Posterior vena cava (tissue), 2 donors: ENCODE results near the gene CEACAM7. TPM values are rescaled to one million over a fixed set of nuclear protein-coding genes. Genes with fewer than 3 reads are reported as not detected.
A peak's percentile ranks its signal among the peaks of the same experiment; 100 is the strongest.
"Not testable (repeated sequence)": the region's sequence is repeated elsewhere in the genome, so short reads cannot be mapped to it uniquely, and the experiment has no call there.

ENCODE experiments used
- DNase-seq: peaks from one replicate; pipeline ENCODE4 v3.0.0-alpha.2; 2020; ENCODE audit warnings: low spot score
- intact Hi-C, 2 donors: fragments of 100-400 bp; cut with DNase I; formaldehyde crosslinking; loops; one replicate each; pipeline versions ENCODE4 v1.14.1 to v1.14.2; 2022 to 2023
- total RNA-seq, 2 donors: library from RNA; stranded (reverse); fragmentation: NEBNext Ultra II Directional; extraction: Animal tissue kit (Norgen Biotek cat#: 25700); gene quantifications; one replicate each; pipeline ENCODE4 v1.2.1, GENCODE V29; 2021
- donor health status: DM: yes; HTN: yes; CAD: no.
- donor health status: DM: yes; HTN: yes; CAD: no.

Gene CEACAM7
- total RNA-seq, 2 donors from 2014 or later, result not detected

DNA sequence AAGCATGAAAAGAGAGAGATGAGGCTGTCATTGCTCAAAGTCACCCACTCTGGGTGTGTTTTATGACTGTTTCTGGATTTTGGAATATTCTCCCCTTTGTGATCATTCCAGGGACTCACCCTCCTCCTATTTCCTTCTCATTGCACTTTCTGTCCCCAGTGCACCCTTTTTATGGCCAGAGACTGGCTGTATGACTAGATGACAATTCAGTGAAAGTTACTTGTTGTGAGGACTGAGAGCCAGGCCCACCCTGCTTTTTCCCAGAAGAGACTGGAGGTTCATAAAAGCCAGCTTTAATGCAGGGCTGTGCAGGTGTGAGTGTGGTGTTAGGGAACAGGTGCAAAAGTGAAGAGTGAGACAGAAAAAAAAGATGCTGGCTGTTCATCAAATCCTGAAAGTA is 17.3 kb downstream of the CEACAM7 start:
- DNase-seq, result no peak
- intact Hi-C loops, result loop anchor here in 1 of 2 donors (5.0 kb wide), 1 partner anchor 733 kb away; no protein-coding TSS in a partner anchor

DNA sequence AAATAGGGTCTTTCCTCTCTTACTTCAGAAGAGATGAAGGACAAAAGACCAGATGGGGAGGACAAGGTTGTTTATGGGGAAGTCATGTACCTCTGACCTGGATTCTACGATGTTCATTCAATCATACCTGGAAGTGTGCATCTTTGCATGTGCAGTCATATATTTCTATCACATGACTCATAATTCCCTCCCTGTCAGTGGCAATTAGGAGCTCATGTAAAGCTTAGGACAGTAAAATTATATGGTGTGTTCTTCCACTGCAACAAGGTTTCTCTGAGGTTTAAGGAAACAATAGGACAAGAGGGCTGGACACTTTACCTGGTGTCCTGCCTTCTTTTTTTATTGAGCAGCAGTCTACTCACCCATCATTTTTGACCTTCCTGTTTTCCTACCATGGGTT is 19.8 kb downstream of the CEACAM7 start:
- DNase-seq, result no peak
- intact Hi-C loops, result no loop called here

DNA sequence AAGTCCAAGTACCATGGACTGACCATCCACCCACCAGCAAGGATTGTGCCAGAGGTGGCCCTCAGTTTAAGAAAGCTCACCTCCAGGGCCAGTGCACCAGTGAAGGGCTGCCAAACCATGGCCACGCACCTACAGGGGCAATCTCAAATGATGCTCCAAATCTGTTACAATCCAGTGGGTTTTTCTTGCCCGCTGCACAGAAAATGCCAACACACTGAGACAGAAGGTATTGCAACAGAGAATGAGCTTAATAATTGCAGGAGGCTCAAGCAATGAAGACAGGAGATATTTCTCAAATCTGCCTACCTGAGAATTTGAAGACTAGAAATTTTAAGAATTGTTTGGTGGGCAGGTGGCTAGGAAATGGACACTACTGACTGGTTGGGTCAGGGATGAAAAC is 22.0 kb downstream of the CEACAM7 start:
- intact Hi-C loops, result no loop called here
- no peak for DNase-seq

DNA sequence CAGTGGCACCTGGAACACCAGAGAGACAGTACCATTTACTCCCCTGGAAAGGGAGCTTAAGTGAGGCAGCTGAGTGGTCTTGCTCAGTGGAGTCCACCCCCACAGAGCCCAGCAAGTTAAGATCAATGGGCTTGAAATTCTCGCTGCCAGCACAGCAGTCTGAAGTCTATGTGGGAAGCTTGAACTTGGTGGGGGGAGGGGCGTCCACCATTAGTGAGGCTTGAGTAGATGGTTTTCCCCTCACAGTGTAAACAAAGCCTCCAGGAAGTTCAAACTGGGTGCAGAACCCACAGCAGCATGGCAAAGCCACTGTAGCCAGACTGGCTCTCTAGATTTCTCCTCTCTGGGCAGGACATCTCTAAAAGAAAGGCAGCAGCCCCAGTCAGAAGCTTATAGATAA is 30.9 kb downstream of the CEACAM7 start:
- intact Hi-C loops, result no loop called here
- no peak for DNase-seq

DNA sequence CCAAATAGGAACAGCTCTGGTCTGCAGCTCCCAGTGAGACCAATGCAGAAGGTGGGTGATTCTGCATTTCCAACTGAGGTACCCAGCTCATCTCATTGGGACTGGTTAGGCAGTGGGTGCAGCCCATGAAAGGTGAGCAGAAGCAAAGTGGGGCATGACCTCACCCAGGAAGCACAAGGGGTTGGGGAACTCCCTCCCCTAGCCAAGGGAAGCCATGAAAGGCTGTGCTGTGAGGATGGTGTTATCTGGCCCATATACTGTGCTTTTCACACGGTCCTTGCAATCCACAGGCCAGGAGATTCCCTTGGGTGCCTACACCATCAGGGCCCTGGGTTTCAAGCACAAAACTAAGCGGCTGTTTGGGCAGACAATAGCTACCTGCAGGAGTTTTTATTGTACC is 31.3 kb downstream of the CEACAM7 start:
- DNase-seq, intact Hi-C loops: not testable (repeated sequence)

GRCh38 chr19:41652250-41652649 is 35.8 kb downstream of the CEACAM7 start:
- intact Hi-C loops, result no loop called here

DNA sequence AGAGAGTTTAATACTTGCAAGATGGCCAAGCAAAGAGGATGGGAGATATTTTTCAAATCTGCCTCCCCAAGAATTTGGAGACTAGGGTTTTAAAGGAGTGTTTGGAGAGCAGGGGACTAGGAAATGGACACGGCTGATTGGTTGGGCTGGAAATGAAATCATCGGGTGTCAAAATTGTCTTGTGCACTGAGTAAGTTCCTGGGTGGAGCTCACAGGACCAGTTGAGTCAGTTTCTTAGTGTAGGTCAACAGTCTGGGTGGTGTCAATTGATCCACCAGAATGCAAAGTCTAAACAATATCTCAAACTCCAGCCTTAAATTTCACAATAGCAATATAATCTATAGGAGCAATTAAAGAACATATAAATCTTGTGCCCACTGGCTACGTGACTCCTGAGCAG is 38.2 kb downstream of the CEACAM7 start:
- intact Hi-C loops, result no loop called here
- DNase-seq, result no peak

More at GRCh38 chr19:41652250-41652649, 35.8 kb downstream of the CEACAM7 start:
- DNase-seq, result no peak

GRCh38 chr19:41646589-41647204 is 41.4 kb downstream of the CEACAM7 start:
- intact Hi-C loops, result no loop called here
- DNase-seq, result no peak

DNA sequence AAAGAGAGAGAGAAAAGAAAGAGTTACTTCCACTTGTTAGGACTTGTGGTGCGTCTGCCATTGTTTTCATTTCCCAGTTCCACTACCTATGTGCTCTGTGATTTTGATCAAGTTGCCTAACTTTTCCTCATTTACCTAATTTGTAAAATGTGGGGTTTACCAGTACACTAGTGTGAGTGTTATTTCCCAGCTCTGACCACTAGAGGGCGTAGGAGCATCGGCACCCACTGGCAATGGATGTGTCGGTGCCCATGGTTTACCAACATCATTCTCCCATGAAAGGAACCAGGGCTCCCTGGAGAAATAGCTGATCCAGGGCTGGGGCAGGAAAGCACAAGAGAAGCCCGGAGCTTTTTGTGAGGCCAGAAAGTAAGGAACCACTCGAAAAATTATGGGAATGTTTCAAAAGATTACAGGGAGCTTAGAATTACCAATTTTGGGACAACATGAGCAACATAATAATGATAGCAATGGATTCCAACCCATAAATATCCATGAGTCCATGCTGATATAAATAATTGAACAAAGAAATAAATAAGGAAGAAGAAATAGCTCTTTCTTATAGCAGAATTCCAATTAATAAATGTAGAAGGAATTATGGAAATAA is 46.1 kb downstream of the CEACAM7 start:
- no peak for DNase-seq
- intact Hi-C loops, result no loop called here

DNA sequence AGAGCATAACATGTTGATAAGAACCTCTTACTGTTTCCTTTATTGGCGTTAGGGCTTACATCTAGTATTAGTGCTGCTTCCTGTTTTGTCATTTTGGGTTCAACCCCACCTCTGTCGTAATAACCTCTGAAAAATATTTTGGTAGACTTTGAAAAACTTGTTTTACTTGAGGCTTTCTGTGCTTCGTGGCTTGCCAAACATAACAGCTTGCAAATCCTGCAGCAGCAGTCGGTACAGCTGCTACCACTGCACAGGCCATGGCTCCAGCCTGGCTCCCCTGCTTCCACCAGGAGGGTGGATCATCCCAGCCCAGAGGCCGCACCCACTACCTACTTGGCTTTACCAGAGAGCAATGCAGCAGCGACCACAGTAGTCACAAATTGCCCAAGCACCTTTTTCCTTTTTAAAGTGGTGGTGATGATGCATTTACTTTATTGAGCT is 49.4 kb downstream of the CEACAM7 start:
- no peak for DNase-seq
- intact Hi-C loops, result no loop called here

DNA sequence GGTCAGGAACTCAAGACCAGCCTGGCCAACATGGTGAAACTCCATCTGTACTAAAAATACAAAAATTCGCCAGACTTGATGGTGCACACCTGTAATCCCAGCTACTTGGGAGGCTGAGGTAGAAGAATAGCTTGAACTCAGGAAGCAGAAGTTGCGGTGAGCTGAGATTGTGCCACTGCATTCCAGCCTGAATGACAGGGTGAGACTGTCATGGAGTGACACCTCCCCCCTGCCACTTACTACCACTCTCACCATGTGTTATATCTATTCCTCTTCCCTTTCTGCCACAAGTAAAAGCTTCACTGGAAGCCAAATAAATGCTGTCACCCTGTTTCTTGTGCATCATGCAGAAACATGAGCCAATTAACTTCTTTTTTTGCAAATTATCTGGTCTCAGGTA is 50.6 kb downstream of the CEACAM7 start:
- intact Hi-C loops, result no loop called here
- no peak for DNase-seq

GRCh38 chr19:41627966-41628675 is 59.9 kb downstream of the CEACAM7 start:
- intact Hi-C loops, result no loop called here
- no peak for DNase-seq

GRCh38 chr19:41626877-41627276 is 61.2 kb downstream of the CEACAM7 start, which contains the start of gene CEACAM4:
CEACAM4 (minus strand) TSS chr19:41627074; CDS start chr19:41626963, 111 bp downstream.
- peak; percentile 85 for DNase-seq
- intact Hi-C loops, result no loop called here

GRCh38 chr19:41626278-41626677 is 61.8 kb downstream of the CEACAM7 start:
- no peak for DNase-seq
- intact Hi-C loops, result no loop called here

- DNase-seq, result no peak
- intact Hi-C loops, result no loop called here
These were observed 63.1 kb downstream of the CEACAM7 start for GRCh38 chr19:41624937-41625336.

GRCh38 chr19:41624515-41624914 is 63.6 kb downstream of the CEACAM7 start:
- DNase-seq, result no peak
- intact Hi-C loops, result no loop called here

DNA sequence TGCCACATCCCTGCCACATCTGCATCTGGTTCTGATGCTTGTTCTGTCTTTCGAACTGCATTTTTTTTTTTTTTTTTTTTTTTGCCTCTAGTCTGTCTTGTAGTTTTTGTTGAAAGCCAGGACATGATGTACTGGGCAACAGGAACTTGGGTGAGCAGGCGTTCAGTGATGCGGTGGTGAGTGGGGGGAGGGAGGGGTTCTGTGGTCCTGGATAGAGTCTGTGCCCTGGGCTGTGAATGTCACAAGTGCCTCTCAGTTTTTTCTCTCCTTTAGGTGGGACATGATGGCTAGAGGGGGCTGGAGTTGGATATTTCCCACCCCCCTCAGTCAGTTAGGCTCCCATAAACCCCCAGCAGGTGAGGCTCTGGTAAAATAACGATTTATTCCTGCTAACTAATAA is 64.7 kb downstream of the CEACAM7 start:
- intact Hi-C loops, result no loop called here
- DNase-seq, result no peak
